ENCODE data around the gene ELF5.

DNA sequence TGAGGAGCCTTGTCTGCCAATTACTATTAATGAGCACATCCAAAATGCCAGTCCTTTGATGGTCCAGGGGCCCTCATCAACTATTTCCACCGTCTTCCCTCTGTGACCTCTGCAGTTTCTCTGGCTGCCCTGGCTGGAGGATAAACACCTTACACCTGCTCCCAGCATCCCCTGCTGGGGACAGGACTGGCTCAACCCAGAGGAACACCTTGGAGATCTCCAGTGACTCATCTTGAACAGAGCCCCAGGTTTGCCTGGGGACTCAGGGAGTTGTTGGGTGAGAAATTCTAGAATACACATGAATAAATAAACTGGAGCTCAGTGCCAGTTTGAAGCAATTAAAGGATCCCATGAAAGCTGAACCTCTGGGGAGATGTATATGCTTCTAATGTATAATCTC lies 24.0 kb upstream of the ELF5 start:
- no peak for TF ChIP-seq EZH2 (IDR thresholded peaks at IDR 0.05; ENCODE audit: insufficient read depth, poor library complexity, severe bottlenecking)
- no peak for TF ChIP-seq EZH2phosphoT487 (IDR thresholded peaks at IDR 0.05; ENCODE audit: insufficient read depth, low read depth)
